C4-2B (cell line): ENCODE results near the gene DST.

Experiments
- H3K27ac ChIP-seq: fragments of 450-650 bp; 2 replicates; pipeline ENCODE4 v1.5.1; 2017
- CTCF ChIP-seq: fragments of 450-650 bp; conservative IDR thresholded peaks from 2 replicates; pipeline ENCODE4 v1.5.1; 2017; ENCODE audit warnings: mild to moderate bottlenecking
- ZFX ChIP-seq: fragments of 450-650 bp; IDR thresholded peaks from 2 replicates; pipeline ENCODE4 v1.6.1; 2017

DST gene

GRCh38 chr6:56475736-56476457 lies 166.8 kb downstream of the DST start:
- H3K27ac ChIP-seq = no peak overlapping the region
- TF ChIP-seq ZFX (no peak), CTCF (no peak)

GRCh38 chr6:56474532-56474931 lies 168.2 kb downstream of the DST start:
- TF ChIP-seq CTCF (no peak), ZFX (no peak)
- no peak overlapping the region for H3K27ac ChIP-seq

GRCh38 chr6:56463443-56463842 lies 179.2 kb downstream of the DST start:
- TF ChIP-seq CTCF (no peak), ZFX (no peak)

GRCh38 chr6:56459030-56459805 lies 183.5 kb downstream of the DST start:
- TF ChIP-seq CTCF (no peak), ZFX (no peak)
- no peak overlapping the region for H3K27ac ChIP-seq

More at GRCh38 chr6:56463443-56463842, 179.2 kb downstream of the DST start:
- no peak overlapping the region for H3K27ac ChIP-seq

GRCh38 chr6:56458324-56458884 lies 184.3 kb downstream of the DST start:
- H3K27ac ChIP-seq = no peak overlapping the region
- TF ChIP-seq CTCF (no peak), ZFX (no peak)

GRCh38 chr6:56456785-56457184 lies 185.9 kb downstream of the DST start:
- TF ChIP-seq ZFX (no peak), CTCF (no peak)
- H3K27ac ChIP-seq = no peak overlapping the region
